Ishikawa (cell line): ENCODE measurements around the gene ZIM2.

Experiments used
- CEBPB ChIP-seq: IDR thresholded peaks from 2 replicates; pipeline ENCODE4 v1.6.1; 2012
- CREB1 ChIP-seq: IDR thresholded peaks from 2 replicates; pipeline ENCODE4 v1.6.1; 2012; ENCODE audit warnings: low read depth
- EGR1 ChIP-seq: IDR thresholded peaks from 2 replicates; pipeline ENCODE4 v1.6.1; 2012
- EP300 ChIP-seq: IDR thresholded peaks from 2 replicates; pipeline ENCODE4 v1.6.1; 2012; ENCODE audit warnings: borderline replicate concordance
- FOXM1 ChIP-seq: IDR thresholded peaks from 2 replicates; pipeline ENCODE4 v1.6.1; 2012; ENCODE audit warnings: low read depth, borderline replicate concordance
- MAX ChIP-seq: IDR thresholded peaks from 2 replicates; pipeline ENCODE4 v1.6.1; 2012
- NFIC ChIP-seq: IDR thresholded peaks from 2 replicates; pipeline ENCODE4 v1.6.1; 2012
- RAD21 ChIP-seq: IDR thresholded peaks from 2 replicates; pipeline ENCODE4 v1.6.1; 2012; ENCODE audit warnings: low read depth
- REST ChIP-seq: IDR thresholded peaks from 2 replicates; pipeline ENCODE4 v1.6.1; 2012; ENCODE audit warnings: low read depth, mild to moderate bottlenecking
- TAF1 ChIP-seq: IDR thresholded peaks from 2 replicates; pipeline ENCODE4 v1.6.1; 2012; ENCODE audit warnings: low read depth, mild to moderate bottlenecking
- TCF12 ChIP-seq: IDR thresholded peaks from 2 replicates; pipeline ENCODE4 v1.6.1; 2012; ENCODE audit warnings: low read depth
- TEAD4 ChIP-seq: IDR thresholded peaks from 2 replicates; pipeline ENCODE4 v1.6.1; 2012
- YY1 ChIP-seq: IDR thresholded peaks from 2 replicates; pipeline ENCODE4 v1.6.1; 2012; ENCODE audit warnings: low read depth
- ZBTB7A ChIP-seq: IDR thresholded peaks from 2 replicates; pipeline ENCODE4 v1.6.1; 2012; ENCODE audit warnings: low read depth
- TF ChIP-seq, protein P1 (sequence below): IDR thresholded peaks from 2 replicates; pipeline ENCODE4 v1.6.1; 2012

The ZIM2 gene

DNA sequence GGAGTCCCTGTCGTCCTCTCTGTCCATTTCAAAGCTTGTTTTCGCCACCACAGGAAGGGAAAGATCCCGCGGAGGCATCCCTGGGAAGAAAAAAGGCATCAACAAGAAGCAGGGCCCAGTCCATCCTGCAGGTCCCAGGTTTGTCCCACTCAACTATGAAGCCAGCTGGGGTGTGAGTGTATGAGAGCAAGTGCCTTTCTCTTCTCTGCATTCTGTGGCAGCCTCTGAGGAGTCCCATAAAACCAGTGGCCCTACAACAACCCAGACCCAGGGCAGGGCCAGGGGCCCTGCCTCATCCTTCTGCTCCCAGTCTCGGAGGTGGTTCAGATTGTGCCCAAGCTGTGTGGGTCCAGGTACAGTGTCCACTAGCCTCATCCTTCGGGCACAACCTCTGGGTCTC lies 18.9 kb downstream of the ZIM2 start:
- TF ChIP-seq CEBPB (no peak), REST (no peak), ZBTB7A (no peak), RAD21 (no peak), FOXM1 (no peak), NFIC (no peak), EGR1 (no peak), MAX (no peak), TAF1 (no peak), EP300 (no peak)
- TF ChIP-seq, protein P1, sequence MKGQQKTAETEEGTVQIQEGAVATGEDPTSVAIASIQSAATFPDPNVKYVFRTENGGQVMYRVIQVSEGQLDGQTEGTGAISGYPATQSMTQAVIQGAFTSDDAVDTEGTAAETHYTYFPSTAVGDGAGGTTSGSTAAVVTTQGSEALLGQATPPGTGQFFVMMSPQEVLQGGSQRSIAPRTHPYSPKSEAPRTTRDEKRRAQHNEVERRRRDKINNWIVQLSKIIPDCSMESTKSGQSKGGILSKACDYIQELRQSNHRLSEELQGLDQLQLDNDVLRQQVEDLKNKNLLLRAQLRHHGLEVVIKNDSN, result no peak

DNA sequence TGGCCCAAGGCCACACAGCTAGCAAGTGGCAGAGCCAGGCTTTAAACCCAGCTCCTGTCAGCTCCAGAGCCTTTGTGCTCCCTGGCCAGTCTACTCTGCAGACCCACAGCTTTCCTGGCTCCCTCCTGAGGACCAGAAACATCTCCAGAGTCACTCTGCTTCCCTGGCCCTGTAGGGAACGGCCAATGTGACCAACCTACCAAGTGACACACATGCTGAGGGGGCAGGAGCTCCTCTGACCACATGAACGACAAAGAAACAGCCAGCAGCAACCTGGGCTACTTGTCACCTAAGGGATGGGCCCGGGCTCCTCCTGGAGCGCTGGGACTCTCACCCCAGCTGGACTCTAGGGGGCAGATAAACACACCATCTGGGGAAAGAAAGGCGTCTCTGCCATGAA lies 19.3 kb downstream of the ZIM2 start:
- TF ChIP-seq REST (no peak), NFIC (no peak), TEAD4 (no peak)

DNA sequence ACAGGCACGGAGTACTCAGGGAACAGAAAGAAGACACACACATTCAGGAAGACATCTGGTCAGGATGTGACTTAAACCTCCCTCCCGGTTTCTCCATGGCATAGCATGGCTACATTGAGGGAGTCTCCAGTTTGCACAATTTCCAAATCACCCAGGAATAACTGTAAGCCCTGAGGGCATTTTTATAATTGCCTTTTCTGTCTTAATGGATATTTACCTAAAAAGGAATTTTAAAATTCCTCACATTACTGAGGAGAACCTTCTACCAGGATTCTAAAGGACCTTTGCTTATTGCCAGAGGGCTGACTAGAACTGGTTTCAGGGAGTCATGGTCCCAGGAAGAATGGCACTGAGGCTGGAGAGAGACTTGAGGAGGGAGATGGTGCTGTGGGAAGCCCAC lies 21.4 kb downstream of the ZIM2 start:
- TF ChIP-seq CEBPB, result no peak

- TF ChIP-seq MAX (no peak), REST (no peak), EP300 (no peak), RAD21 (no peak), TCF12 (no peak), TAF1 (no peak), CREB1 (no peak)
- TF ChIP-seq, protein P1, result no peak
Measured at GRCh38 chr19:56814656-56815055, 25.9 kb downstream of the ZIM2 start.

DNA sequence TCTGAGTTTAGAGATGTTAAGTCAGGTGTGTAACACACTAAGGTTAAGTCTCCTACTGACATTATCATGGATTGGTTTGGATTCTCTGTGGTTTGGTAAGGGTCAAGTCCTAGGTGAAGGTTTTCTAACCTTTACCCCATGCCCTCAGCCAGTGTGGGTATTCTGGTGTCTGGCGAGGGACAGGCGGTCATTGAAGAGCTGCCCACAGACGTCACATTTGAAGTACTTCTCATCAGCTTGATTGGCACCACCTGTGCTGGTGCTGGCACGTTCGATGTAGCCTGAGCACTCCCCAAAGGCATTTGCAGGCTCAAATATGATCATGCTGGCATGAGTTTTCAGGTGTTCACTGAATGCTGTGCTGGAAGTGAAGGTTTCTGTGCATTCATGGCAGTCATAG lies 27.0 kb downstream of the ZIM2 start:
- TF ChIP-seq TAF1 (no peak), MAX (no peak), REST (no peak), FOXM1 (no peak), NFIC (no peak), RAD21 (no peak), TCF12 (no peak), TEAD4 (no peak), CEBPB (no peak), CREB1 (no peak), EP300 (no peak), YY1 (no peak), ZBTB7A (no peak), EGR1 (no peak)
- TF ChIP-seq, protein P1, result no peak
